GM12891 (cell line): ENCODE results near the gene TRIM29.

Experiments used
- DNase-seq: peaks from one replicate; pipeline ENCODE4 v3.0.0; 2011; ENCODE audit warnings: low spot score; ENCODE audit not compliant: insufficient read length
- FAIRE-seq: peaks from 2 replicates; lab custom pipeline; 2011; peaks lifted over from hg19 to GRCh38; lab: Jason Lieb, UNC
- PAX5 ChIP-seq: IDR thresholded peaks from 2 replicates; pipeline ENCODE4 v1.6.1; 2011; ENCODE audit warnings: low read length, moderate library complexity, mild to moderate bottlenecking; ENCODE audit not compliant: insufficient read depth, severe bottlenecking
- POLR2A ChIP-seq: IDR thresholded peaks from 2 replicates; pipeline ENCODE4 v1.6.1; 2011; ENCODE audit warnings: low read depth, low read length, control low read depth
- POLR2AphosphoS5 ChIP-seq: IDR thresholded peaks from 2 replicates; pipeline ENCODE4 v1.6.1; 2011; ENCODE audit warnings: low read depth, low read length, control low read depth
- POU2F2 ChIP-seq: IDR thresholded peaks from 2 replicates; pipeline ENCODE4 v1.6.1; 2011; ENCODE audit warnings: low read depth, mild to moderate bottlenecking, control low read depth, low read length, moderate library complexity
- SPI1 ChIP-seq: IDR thresholded peaks from 2 replicates; pipeline ENCODE4 v1.6.1; 2011; ENCODE audit warnings: low read depth, low read length, control low read depth
- TAF1 ChIP-seq: IDR thresholded peaks from 2 replicates; pipeline ENCODE4 v1.6.1; 2011; ENCODE audit warnings: low read depth, low read length, control low read depth

The TRIM29 gene

DNA sequence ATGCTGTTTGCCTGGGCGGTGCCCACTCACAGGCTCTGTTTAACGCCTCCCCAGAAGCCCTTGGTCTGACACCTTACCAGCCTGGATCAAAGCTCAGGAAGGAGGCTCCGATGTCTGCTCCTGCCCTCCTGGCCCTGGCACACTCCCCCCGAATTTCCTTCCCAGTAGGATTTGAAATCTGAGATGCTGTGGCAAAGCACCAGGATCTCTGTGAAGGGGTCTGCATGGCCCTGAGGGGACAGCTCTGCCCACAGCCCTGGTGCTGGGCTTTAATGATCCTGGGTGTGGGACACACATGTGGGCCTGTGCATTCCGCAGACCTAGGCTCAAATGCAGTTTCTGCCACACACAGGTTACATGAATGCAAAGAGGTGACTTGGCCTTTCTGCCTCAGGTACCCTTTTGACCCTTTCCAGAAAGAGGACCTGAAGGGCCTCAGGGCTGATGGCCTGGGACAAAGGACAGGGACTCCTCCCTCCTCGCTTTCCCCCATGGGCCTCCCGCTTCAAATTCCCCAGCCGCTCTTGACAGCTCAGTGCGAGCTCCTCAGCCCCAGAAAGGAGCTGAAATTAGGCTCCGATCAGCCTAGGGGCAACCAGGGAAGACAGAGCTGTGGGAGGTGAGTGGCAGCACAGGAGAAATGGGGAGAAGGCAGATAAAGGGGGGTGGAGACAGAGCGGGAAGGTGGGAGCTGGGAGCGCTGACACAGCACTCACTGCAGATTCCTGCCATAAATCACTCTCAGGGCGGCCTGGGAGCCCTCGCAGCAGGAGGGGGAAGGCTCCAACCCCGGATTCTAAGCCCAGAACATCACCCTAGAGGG, 41.3 kb downstream of the TRIM29 start:
- no peak for FAIRE-seq
- no peak for TF ChIP-seq POLR2AphosphoS5
- TF ChIP-seq POU2F2: no peak
- TF ChIP-seq PAX5: no peak
- no peak for TF ChIP-seq SPI1
- no peak for TF ChIP-seq TAF1
- no peak for TF ChIP-seq POLR2A
- DNase-seq: no peak

DNA sequence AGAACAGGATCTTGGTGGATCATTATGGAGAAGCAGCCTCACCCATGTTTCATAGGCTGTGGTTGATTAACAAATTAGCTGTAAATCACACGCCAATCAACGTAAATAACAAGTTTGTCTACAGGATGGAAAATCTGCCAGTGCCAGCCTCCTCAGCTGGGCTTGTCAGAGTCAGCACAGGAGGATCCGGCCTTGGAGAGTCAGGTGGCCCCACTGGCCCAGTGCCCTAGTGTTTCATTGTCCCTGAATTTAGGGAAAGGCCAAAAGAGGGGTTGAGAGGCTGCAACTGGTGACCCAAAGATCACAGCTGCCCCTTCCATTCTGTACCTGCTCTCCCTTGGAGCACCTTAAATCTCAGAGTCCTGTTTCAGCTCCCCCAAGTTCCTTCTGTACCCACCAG, 42.4 kb downstream of the TRIM29 start:
- TF ChIP-seq TAF1 (no peak), POU2F2 (no peak), POLR2A (no peak)
- FAIRE-seq (no peak), DNase-seq (no peak)

DNA sequence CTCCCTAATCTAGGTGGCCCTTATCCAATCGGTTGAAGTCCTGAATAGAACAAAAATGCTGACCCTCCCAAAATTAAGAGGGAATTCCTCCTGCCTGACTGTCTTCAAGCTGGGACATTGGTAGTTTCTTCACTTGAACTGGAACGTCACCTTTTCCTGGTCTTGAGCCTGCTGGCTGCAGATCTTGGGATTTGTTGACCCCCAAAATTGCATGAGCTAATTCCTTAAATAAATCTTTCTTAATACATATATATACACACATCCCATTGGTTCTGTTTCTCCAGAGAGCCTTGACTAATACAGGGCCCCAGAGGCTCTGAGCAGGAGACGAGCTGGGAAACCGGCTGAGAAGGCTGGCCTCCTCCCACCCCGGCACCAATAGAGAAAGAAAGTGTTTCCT, 46.2 kb downstream of the TRIM29 start:
- no peak for DNase-seq
- TF ChIP-seq SPI1 (no peak), TAF1 (no peak), PAX5 (no peak), POLR2AphosphoS5 (no peak), POLR2A (no peak), POU2F2 (no peak)
- FAIRE-seq: no peak

DNA sequence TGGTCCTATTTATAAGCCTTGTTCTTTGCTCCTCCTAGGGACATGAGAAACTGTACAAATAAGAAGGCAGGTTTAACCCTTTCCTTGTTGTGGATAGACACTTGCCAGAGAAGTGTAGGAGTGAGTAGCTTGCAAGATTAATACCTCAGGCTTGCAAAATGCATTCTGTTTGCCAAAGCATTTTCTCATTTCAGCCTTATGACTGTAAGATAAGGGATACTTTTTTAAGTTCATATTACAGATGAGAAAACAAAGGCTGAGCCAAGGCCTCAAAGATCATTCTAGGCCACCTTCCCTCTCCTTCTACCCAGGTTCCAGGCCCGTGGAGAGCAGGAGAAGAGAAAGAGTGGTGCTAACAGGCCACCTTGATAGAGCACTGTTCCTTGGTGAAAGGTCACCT, 46.8 kb downstream of the TRIM29 start:
- DNase-seq (no peak), FAIRE-seq (no peak)
- TF ChIP-seq TAF1 (no peak), POU2F2 (no peak), PAX5 (no peak), SPI1 (no peak), POLR2A (no peak), POLR2AphosphoS5 (no peak)

DNA sequence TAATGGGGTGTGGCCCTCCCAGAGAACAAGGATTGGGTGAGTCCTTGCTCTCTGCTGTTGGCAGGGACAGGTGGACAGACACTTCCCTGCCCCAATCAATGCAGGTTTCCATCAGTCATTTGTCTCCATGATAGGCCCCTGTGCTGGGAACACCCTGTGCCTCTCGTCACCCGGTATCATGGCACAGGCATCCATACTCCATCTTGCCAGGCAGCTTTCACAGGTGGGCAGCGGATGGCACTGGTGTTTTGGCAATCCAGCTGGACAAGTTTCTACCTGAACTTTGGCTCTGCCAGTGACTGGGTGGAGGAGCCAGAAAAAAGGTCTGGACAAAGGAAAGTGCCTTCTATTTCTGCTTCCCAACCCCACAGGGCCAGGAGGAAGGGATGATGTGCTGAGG, 47.5 kb downstream of the TRIM29 start:
- no peak for DNase-seq
- TF ChIP-seq POLR2A (no peak), SPI1 (no peak), POLR2AphosphoS5 (no peak), PAX5 (no peak), TAF1 (no peak), POU2F2 (no peak)
- peak; percentile 16 for FAIRE-seq

DNA sequence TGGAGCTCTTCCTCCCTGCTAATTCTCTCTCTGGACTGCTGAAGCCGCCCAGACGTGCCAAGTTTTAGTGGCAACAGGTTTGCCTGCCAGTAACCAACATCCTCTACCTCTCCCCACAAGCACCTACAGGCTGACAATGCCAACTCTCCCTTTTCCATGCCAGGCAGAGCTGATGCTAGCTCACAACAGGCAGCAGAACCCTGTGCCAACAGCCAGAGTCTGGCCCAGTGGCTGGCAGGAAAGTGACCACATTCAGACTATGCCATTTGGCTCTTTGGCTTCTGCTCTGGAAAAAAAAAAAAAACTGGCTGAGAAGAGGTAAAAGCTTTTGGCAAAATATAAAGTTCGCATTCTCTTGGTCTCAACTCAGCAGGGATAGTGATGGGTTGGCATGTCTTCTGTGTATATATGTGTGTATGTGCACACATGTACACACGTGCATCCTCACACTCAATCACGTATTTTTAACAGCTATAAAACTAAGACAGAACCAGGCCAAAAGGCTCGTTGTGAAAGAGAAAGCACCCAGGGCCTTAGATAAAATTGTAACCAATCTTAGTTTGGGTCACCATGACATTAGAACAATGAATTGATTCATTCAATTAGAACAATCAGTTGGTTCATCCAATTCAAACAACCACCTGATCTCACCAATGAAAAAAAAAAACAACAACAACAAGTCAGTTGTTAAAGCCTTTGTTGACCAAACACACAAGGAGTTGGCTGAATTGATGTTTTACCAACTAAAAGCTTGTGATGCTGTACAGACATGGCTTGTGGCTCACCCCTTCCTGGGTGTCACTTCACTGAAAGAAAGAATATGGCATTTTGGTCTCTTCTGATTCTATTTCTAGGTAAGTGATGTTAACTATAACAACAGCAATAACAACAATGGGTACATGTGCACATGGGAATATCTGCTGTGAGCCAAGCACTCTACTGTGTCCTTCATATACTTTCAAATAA, 48.6 kb downstream of the TRIM29 start:
- no peak for FAIRE-seq

DNA sequence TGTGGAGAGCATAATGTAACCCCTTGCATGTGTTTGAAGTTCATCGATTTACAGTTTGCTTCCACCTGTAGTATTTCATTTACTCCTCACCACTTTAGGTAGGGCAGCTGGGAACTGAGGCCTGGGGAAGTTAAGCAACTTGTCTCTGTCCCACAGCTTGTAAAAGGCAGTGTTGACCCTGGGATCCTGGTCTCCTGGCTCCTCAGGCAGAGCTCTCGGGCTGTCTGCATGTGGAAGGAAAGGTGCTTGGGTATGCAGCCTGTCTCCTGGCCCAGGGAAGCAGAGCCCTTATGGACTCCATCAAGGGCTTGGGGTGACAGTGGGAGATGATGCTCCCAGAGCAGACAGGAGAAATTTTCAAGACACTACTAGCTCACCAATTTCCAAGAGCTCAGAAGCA, 49.9 kb downstream of the TRIM29 start:
- TF ChIP-seq POLR2A (no peak), SPI1 (no peak), TAF1 (no peak), PAX5 (no peak), POU2F2 (no peak), POLR2AphosphoS5 (no peak)
- FAIRE-seq (no peak), DNase-seq (no peak)

More for the DNA sequence above, 48.6 kb downstream of the TRIM29 start:
- no peak for DNase-seq
- TF ChIP-seq SPI1: no peak
- TF ChIP-seq POU2F2: no peak
- no peak for TF ChIP-seq PAX5
- TF ChIP-seq POLR2A: no peak
- TF ChIP-seq POLR2AphosphoS5: no peak
- TF ChIP-seq TAF1: no peak

DNA sequence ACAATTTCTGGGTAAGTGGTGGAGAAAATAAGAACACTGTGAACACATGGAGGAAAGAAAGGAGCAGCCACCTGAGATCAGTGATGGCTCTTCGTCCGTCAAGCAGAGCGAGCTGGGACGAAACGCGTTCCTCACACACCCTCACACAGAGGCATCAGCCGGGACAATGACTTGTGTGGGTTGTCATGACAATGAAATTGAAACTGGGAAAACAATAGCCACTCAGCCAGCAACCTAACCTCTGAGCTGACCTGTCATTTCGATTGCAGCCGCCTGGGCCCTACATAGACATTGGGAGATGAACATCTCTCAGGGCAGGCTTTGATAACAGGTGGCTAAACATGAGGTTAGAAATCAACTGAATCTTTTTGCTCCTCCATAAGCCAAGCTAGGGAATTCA, 51.3 kb downstream of the TRIM29 start:
- FAIRE-seq: no peak
- DNase-seq: no peak
- no peak for TF ChIP-seq POU2F2
- no peak for TF ChIP-seq POLR2AphosphoS5
- TF ChIP-seq POLR2A: no peak
- TF ChIP-seq TAF1: no peak
- TF ChIP-seq SPI1: no peak
- no peak for TF ChIP-seq PAX5

DNA sequence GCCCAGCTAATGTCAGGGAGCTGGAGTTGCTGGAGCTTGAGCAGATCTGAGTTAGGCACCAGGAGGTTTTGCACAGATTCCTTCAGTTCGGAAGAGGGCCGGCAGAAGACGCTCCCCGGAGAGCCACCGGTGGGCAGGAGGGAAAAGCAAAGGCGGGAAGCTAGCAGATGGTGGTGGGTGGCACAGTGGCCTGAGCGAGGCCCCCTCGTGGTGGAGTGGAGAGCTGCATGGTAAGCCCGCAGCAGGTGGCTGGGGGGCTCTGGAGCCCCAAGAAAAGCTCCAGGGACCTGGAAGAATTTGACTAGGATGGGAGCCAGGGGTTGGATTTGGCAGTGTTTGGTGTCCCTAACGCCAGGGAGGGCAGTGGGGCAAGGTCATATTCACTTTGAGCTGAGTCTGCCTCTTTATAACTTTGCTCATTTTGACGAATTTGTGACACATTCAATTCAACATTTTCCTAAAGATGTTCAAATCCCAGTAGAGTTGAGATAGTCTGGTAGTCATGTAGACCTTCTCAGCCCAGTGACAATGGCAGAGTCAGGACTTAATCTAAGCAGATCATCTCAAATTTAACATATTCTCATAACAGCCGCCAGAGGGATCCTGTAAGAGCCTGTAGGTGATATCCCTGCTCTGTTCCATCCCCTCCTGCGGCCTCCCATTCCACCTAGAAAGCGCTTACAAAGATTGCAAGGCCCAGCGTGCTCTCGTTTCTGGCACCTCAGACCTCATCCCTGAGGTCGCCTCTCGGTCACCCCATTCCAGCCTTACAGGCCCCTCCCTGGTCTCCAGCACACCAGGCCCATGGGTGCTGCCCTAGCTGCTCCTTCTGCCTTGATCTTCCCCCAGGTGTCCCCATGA, 57.9 kb downstream of the TRIM29 start:
- TF ChIP-seq POLR2A (no peak), TAF1 (no peak), POU2F2 (no peak), SPI1 (no peak), POLR2AphosphoS5 (no peak), PAX5 (no peak)
- FAIRE-seq (no peak), DNase-seq (no peak)
